ENCODE data around the gene SNRPA.

The SNRPA gene

GRCh38 chr19:40750874-40751537, at the start of gene SNRPA:
Gene SNRPA, plus strand, starts transcription at chr19:40751203. Its CDS starts 206 bp downstream, at chr19:40751409.
- DNase-seq (ENCODE audit: low read depth) = peak; percentile 98

GRCh38 chr19:40701758-40702157, 49.2 kb upstream of the SNRPA start:
- DNase-seq (ENCODE audit: low read depth) = no peak

GRCh38 chr19:40702337-40703012, 48.5 kb upstream of the SNRPA start:
- DNase-seq (ENCODE audit: low read depth) = no peak

DNA sequence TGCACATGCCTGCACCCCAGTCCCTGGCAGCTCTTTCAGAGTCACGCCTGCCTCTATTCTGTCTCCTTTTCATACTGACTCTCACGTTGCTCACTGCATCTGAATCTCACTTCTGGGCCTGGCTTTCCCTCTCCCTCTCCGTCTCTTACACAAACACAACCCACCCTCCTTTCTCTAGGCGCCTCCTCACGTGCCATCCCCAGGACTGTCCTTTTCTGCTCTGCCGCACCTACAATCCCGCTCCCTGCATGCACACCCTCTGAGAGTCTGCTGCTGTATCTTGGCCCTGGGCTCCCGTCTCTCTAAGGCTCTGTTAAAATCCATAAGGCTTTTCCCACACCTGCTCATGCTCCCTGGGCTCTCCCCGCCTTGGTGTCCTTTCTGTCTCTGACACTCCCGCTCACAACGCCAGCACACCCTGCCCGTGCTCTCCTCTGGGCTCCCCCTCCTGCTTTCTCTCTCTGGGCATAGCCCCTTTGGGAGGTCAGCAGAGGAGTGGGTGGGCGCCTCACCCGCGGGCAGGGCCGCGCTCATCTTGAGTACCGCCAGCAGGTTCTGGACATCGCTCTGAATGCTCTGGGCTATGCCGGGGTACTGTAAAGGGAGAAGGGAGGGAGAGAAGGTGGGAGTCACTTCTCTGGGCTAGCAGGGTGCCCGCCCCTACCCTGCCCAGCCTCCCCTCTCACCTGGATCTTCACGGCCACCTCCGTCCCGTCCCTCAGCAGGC, 47.8 kb upstream of the SNRPA start:
- no peak for DNase-seq (ENCODE audit: low read depth)

- DNase-seq (ENCODE audit: low read depth) = no peak
These were observed 46.3 kb upstream of the SNRPA start for GRCh38 chr19:40704491-40705361.

GRCh38 chr19:40705362-40705651, 45.7 kb upstream of the SNRPA start:
- no peak for DNase-seq (ENCODE audit: low read depth)

DNA sequence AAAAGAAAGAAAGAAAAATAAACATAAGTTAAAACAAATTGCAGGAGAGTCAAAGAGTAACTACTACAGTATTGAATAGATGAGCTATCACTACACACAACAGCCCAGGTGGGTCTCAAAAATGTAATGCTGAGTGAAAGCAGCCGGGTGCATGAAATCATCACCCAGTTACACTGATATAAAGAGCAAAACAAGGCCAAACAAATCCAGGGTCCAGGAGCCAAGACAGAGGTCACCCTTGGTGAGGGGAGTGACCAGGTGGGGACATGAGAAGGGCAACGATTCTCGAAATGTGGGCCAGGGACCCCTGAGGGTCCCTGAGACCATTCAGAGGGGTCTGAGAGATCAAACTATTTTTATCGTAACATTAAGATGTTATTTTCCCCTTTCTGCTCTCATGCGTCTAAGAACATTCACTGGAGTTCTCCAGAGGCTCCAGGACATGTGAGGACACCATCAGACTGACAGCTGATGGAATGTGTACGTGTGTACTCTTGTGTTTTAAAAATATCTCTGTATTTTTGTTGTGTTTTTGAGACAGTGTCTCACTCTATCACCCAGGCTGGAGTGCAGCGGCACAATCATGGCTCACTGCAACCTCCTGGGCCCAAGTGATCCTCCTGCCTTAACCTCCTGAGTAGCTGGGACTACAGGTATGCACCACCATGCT, 44.9 kb upstream of the SNRPA start:
- no peak for DNase-seq (ENCODE audit: low read depth)

- no peak for DNase-seq (ENCODE audit: low read depth)
These were observed 43.4 kb upstream of the SNRPA start for GRCh38 chr19:40707615-40708014.

DNA sequence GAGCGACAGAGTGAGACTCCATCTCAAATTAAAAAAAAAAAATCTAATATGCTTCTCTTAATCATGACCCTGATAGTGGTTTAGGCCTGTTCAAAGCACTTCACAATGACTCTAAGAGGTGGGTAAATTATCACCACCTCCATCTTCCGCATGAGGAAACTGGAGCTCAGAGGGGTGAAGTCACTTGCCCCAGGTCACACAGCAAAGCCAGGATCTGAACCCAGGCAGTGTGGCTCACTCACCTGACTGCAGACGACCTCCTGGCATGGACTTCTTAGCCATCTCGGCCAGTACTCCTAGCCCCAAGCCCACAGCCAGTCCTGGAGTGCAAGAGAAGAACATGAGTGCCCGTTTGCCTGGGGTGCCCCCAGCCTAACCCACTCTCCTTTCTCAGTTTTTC, 41.2 kb upstream of the SNRPA start:
- DNase-seq (ENCODE audit: low read depth) = no peak

DNA sequence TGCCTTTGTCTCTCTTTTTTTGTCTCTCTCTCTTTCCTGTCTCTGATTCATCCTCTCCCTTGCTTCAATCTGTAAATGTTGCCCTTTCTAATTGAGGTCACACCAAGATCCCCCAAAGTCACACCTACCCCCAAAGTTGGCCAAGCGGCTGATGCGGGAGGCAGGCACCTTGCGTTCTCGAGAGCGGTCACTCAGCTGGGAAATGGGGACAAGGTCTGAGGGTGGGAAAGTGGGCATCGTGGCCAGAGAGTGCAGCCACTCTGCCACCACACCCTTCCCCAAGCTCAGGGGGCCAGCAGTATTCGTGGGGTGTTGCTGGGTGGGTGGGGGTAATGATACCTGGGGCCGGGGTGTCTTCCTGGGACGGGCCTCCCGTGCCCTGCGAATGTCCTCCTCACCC, 37.1 kb upstream of the SNRPA start:
- no peak for DNase-seq (ENCODE audit: low read depth)

DNA sequence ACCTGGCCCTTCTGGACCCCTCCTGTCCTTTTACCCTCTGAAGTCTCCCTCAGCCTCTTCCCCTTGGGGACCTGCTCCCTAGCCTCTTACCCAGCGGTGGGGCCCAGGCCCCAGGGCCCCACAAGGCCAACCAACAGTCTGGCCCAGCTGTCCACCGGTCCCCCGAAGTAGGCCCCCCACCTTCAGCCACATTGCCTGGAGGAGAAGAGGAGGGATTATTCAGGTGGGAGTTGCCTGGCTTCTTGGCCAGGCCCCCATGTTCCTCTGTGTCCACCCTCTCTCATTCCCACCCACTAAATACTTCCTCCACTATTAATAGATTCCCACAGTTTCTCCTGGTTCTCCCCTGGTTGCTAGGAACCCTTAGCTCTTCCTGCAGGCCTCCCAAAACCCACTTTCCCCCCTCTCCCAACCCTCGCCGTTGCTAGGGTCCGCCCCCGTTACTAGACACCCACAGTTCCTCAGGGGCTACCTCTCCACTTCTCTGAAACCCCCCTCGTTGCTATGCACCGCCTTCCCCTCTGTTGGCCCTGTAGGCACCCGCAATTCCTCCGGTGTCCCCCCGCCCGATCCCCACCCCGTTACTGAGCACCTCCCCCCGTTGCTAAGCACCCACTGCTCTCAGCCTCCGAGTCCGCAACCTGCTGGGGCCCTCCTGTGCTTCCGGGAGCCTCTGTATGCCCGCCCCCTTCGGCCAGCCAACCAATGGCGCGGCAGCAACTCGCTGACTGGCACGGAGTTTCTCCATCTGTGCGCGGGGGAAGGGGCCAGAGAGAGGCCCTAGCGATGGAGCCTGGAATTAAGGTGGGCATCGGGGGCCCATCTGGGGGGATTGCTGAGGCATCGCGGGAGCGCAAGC, 36.3 kb upstream of the SNRPA start:
- peak; percentile 93 for DNase-seq (ENCODE audit: low read depth)

DNA sequence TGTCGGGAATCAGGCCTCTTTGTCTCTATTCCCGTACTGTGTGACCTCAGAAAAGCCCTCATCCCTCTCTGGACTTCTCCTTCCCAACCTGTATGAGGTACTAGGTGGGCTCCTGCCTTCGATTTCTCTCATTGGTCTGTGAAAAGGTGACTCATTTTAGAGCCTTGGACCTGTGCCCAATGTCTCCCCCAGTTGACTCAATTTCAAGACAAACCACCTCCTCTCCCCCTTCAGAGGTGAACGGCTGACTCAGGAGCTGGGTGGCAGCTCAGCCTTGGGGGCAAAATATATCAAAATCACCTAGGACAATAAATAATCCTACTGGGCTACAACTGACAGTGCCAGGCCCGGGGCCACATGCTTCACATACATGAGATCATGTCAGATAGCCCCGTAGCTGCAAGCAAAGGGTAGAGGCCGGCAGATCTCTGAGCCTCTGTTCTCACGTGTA, 34.9 kb upstream of the SNRPA start:
- DNase-seq (ENCODE audit: low read depth) = peak; percentile 91

DNA sequence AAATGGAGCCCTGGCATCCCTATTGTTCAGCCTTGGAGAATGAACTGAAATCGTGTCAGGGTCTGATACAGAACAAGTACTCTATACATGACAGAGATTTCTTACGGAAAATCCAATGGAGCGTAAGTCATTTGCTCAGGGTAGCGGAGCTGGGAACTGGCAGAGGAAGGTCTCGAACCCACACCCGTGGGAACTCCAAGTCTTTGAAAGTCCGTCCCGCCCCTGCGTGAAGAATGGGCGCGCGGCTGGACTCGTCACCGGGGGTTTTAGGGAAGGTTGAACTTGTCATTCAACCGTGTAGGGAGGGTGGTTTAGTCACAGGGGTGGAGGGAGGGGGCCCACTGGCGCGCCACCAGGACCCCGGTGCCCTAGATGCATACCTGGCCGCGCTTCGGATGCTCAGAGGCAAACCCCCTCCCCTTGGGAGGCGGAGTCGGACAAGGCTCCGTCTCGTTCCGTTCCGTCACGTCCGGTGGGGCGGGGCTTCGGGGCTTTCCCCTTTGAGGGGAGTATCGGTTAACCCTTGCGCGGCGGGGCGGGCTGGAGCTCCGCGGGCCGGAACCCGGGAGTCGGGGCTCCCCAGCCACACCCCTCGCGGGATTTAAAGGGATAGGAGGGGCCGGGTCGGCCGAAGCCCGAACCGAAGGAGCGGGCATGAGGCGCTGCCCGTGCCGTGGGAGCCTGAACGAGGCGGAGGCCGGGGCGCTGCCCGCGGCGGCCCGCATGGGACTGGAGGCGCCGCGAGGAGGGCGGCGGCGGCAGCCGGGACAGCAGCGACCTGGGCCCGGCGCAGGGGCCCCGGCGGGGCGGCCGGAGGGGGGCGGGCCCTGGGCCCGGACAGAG, 34.3 kb upstream of the SNRPA start, which contains the start of the genes COQ8B and ITPKC:
COQ8B (minus strand) TSS at position 405 of the 843 bp plus-strand sequence. CDS start 2,254 bp downstream, outside the sequence.
ITPKC (plus strand) TSS at position 631 of the 843 bp plus-strand sequence; CDS start at position 655, 24 bp downstream.
- DNase-seq (ENCODE audit: low read depth) = peak; percentile 97

- peak; percentile 64 for DNase-seq (ENCODE audit: low read depth)
These were observed 33.6 kb upstream of the SNRPA start for GRCh38 chr19:40717325-40717879.

GRCh38 chr19:40717880-40718773, 32.9 kb upstream of the SNRPA start:
- peak; percentile 31 for DNase-seq (ENCODE audit: low read depth)

DNA sequence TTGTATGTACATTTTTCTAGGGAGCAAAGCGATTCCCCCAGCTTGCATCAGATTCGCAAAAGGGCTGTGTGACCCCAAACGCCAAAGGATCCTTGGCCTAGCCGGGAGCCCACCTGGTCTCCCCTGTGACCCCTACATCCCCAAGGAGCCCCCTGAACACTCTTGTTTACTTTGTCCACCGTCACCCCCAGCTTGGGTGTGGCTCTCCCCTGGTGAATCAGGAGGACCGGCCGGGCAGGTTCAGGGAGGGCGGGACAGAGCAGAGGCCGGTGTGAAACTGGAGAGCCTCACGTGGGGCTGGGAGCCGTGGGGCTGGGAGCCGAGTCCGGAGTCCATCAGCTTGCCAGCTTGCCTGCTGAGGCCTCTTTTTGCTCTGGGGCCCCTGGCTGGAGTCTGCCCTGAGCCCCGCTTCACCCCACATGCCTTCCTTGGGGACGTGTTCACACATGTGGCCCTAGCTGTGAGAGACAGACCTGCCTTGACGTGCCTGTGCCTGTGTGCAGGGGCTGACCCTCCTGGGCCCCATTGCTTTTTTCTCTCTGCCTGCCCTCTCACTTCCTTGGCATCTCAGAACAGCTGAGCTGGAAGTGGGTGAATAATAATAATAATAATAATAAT, 32.1 kb upstream of the SNRPA start:
- peak; percentile 60 for DNase-seq (ENCODE audit: low read depth)

DNA sequence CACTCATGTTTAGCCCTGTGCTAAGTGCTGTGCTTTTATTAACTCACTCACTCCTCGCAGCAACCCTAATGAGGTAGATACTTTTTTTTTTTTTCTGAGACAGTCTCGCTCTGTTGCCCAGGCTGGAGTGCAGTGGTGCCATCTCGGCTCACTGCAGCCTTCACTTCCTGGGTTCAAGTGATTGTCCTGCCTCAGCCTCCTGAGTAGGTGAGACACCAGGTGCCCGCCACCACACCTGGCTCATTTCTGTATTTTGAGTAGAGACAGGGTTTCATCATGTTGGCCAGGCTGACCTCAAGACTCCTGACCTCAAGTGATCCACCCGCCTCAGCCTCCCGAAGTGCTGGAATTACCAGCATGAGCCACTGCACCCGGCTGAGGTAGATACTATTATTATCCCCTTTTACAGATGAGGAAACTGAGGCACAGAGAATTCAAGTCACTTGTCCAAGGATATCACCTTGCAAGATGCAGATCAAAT, 31.5 kb upstream of the SNRPA start:
- DNase-seq (ENCODE audit: low read depth) = no peak

- no peak for DNase-seq (ENCODE audit: low read depth)
These were observed 29.9 kb upstream of the SNRPA start for GRCh38 chr19:40721140-40721486.
